ENCODE measurements around the gene MYEOV.

Gene MYEOV

GRCh38 chr11:69293819-69294505 is at the start of gene MYEOV:
MYEOV (plus strand) TSS chr11:69294155; CDS start chr11:69295355, 1,200 bp downstream.
- no peak for DNase-seq

- DNase-seq, result peak; percentile 8
Measured at GRCh38 chr11:69244266-69244665, 49.7 kb upstream of the MYEOV start.

- peak; percentile 12 for DNase-seq
Measured at GRCh38 chr11:69245041-69245440, 48.9 kb upstream of the MYEOV start.

- DNase-seq, result peak; percentile 42
Measured at GRCh38 chr11:69245491-69246345, 48.2 kb upstream of the MYEOV start.

- DNase-seq, result no peak
Measured at GRCh38 chr11:69249311-69250185, 44.4 kb upstream of the MYEOV start.

GRCh38 chr11:69250186-69251056 is 43.5 kb upstream of the MYEOV start:
- DNase-seq, result no peak

GRCh38 chr11:69251057-69251393 is 42.9 kb upstream of the MYEOV start:
- DNase-seq, result no peak

GRCh38 chr11:69251639-69252489 is 42.1 kb upstream of the MYEOV start:
- no peak for DNase-seq

GRCh38 chr11:69252490-69252837 is 41.5 kb upstream of the MYEOV start:
- no peak for DNase-seq

GRCh38 chr11:69253028-69253427 is 40.9 kb upstream of the MYEOV start:
- DNase-seq, result no peak

GRCh38 chr11:69257134-69257533 is 36.8 kb upstream of the MYEOV start:
- no peak for DNase-seq

GRCh38 chr11:69257838-69258658 is 35.9 kb upstream of the MYEOV start:
- DNase-seq, result no peak

- no peak for DNase-seq
Measured at GRCh38 chr11:69259096-69259495, 34.9 kb upstream of the MYEOV start.

- no peak for DNase-seq
Measured at GRCh38 chr11:69260622-69261021, 33.3 kb upstream of the MYEOV start.

- no peak for DNase-seq
Measured at GRCh38 chr11:69261116-69261515, 32.8 kb upstream of the MYEOV start.

- no peak for DNase-seq
Measured at GRCh38 chr11:69262918-69263735, 30.8 kb upstream of the MYEOV start.

GRCh38 chr11:69263736-69264052 is 30.3 kb upstream of the MYEOV start:
- DNase-seq, result no peak

GRCh38 chr11:69264486-69264885 is 29.5 kb upstream of the MYEOV start:
- no peak for DNase-seq

- DNase-seq, result no peak
Measured at GRCh38 chr11:69265210-69265609, 28.7 kb upstream of the MYEOV start.

Measured in activated CD8-positive, alpha-beta memory T cell treated with anti-CD3 and anti-CD28 coated beads, Interleukin-2, amount 50 U/mL, for 48 hours (primary cell).